Tibial nerve (tissue), 4 donors: ENCODE results near the gene AKAP6. TPM values are rescaled to one million over a fixed set of nuclear protein-coding genes. Genes with fewer than 3 reads are reported as not detected.

Experiments used
- DNase-seq, 2 donors: peaks; one replicate each; pipeline ENCODE4 v3.0.0-alpha.2; 2019; ENCODE audit warnings: low spot score in 2 of 2
- H3K27ac ChIP-seq, 4 donors: fragments of 200-600 bp; sonication (generic) in 3 of 4; one replicate each; pipeline ENCODE4 v1.5.1; 2017 to 2019; ENCODE audit warnings: mild to moderate bottlenecking in 1 of 4
- H3K27me3 ChIP-seq, 2 donors: fragments of 200-600 bp; sonication (generic) in 1 of 2; one replicate each; pipeline versions ENCODE4 v1.5.1 to v1.6.0; 2017 to 2019
- H3K36me3 ChIP-seq, 3 donors: fragments of 200-600 bp; sonication (generic); one replicate each; pipeline ENCODE4 v1.5.1; 2018 to 2019
- H3K4me1 ChIP-seq, 4 donors: fragments of 200-600 bp; sonication (generic) in 3 of 4; one replicate each; pipeline ENCODE4 v1.5.1; 2017 to 2019
- H3K4me3 ChIP-seq, 4 donors: fragments of 200-600 bp; sonication (generic) in 3 of 4; one replicate each; pipeline ENCODE4 v1.5.1; 2017 to 2019; ENCODE audit warnings: mild to moderate bottlenecking in 1 of 4, moderate library complexity in 1 of 4
- H3K9me3 ChIP-seq, 4 donors: fragments of 200-600 bp; sonication (generic) in 3 of 4; one replicate each; pipeline ENCODE4 v1.5.1; 2017 to 2019
- CTCF ChIP-seq, 5 experiments: fragments of 200-600 bp in 3 of 5; fragments of 450-650 bp in 2 of 5; sonication (generic) in 3 of 5; IDR thresholded peaks; one replicate each; pipeline ENCODE4 v1.5.1; 2016 to 2019; ENCODE audit warnings: antibody characterized with exemption in 5 of 5, mild to moderate bottlenecking in 3 of 5, moderate library complexity in 2 of 5
- EP300 ChIP-seq, 2 donors: sonication (generic); formaldehyde crosslinking; IDR thresholded peaks; one replicate each; pipeline ENCODE4 v1.6.1; 2017; ENCODE audit warnings: antibody characterized with exemption in 2 of 2, mild to moderate bottlenecking in 1 of 2
- POLR2A ChIP-seq, 2 donors: fragments of 450-650 bp; IDR thresholded peaks; one replicate each; pipeline ENCODE4 v1.6.1; 2017; ENCODE audit warnings: antibody characterized with exemption in 2 of 2, mild to moderate bottlenecking in 2 of 2, moderate library complexity in 2 of 2
- WGBS, 2 donors: methylation state at CpG; one replicate each; pipeline ENCODE4 v1.1.5; 2018; 5-methylcytosine and 5-hydroxymethylcytosine counted together
- total RNA-seq, 4 donors: library from RNA; depleted of rRNA; stranded (reverse); fragments of >200 nt; gene quantifications; one replicate each; pipeline ENCODE4 v1.1.0, GENCODE V29; 2016

Gene AKAP6
- total RNA-seq, 4 donors from 2014 or later: 2.1 to 10.7 (median 5.2) TPM

GRCh38 chr14:32606301-32606700 lies 277.2 kb downstream of the AKAP6 start:
- Histone ChIP-seq H3K4me3 (no peak overlapping the region), H3K9me3 (no peaks in the 10 kb centered on the region), H3K27ac (no peak overlapping the region), H3K27me3 (no peaks in the 10 kb centered on the region), H3K4me1 (peaks cover 0 to 13% (median 0%) of the 10 kb centered on the region in 4 donors), H3K36me3 (no peaks in the 10 kb centered on the region)
- WGBS, 2 donors: 87 to 94% methylated on average over 2 of the region's 2 CpGs
- no peak for DNase-seq
- no peak for TF ChIP-seq POLR2A (IDR thresholded peaks at IDR 0.05)
- TF ChIP-seq CTCF (IDR thresholded peaks at IDR 0.05): no peak
- no peak for TF ChIP-seq EP300 (IDR thresholded peaks at IDR 0.05)

GRCh38 chr14:32607399-32607798 lies 278.3 kb downstream of the AKAP6 start:
- 72 to 85% methylated on average over 1 of the region's 1 CpG for WGBS, 2 donors
- Histone ChIP-seq H3K9me3 (no peaks in the 10 kb centered on the region), H3K4me1 (peaks cover 0 to 14% (median 3%) of the 10 kb centered on the region in 4 donors), H3K36me3 (no peaks in the 10 kb centered on the region), H3K27ac (no peak overlapping the region), H3K27me3 (no peaks in the 10 kb centered on the region), H3K4me3 (no peak overlapping the region)
- DNase-seq: no peak
- TF ChIP-seq CTCF (IDR thresholded peaks at IDR 0.05): no peak
- TF ChIP-seq EP300 (IDR thresholded peaks at IDR 0.05): no peak
- no peak for TF ChIP-seq POLR2A (IDR thresholded peaks at IDR 0.05)

- WGBS, 2 donors: 59 to 62% methylated on average over 1 of the region's 1 CpG
- Histone ChIP-seq H3K9me3 (no peaks in the 10 kb centered on the region), H3K4me3 (no peak overlapping the region), H3K36me3 (no peaks in the 10 kb centered on the region), H3K4me1 (peaks cover 0 to 14% (median 3%) of the 10 kb centered on the region in 4 donors), H3K27ac (no peak overlapping the region), H3K27me3 (no peaks in the 10 kb centered on the region)
- no peak for TF ChIP-seq CTCF (IDR thresholded peaks at IDR 0.05)
- TF ChIP-seq EP300 (IDR thresholded peaks at IDR 0.05): no peak
- TF ChIP-seq POLR2A (IDR thresholded peaks at IDR 0.05): no peak
- no peak for DNase-seq
Observed at GRCh38 chr14:32608857-32609256, 279.8 kb downstream of the AKAP6 start.

- peaks cover 0 to 17% (median 3%) of the 10 kb centered on the region in 4 donors for H3K4me1 ChIP-seq
- WGBS, 2 donors: 95 to 96% methylated on average over 3 of the region's 3 CpGs
- H3K36me3 ChIP-seq: no peaks in the 10 kb centered on the region
- no peak for TF ChIP-seq CTCF (IDR thresholded peaks at IDR 0.05)
- TF ChIP-seq POLR2A (IDR thresholded peaks at IDR 0.05): no peak
- no peaks in the 10 kb centered on the region for H3K27me3 ChIP-seq
- H3K9me3 ChIP-seq: no peaks in the 10 kb centered on the region
- DNase-seq: no peak
- no peak overlapping the region for H3K27ac ChIP-seq
- H3K4me3 ChIP-seq: no peak overlapping the region
Observed at GRCh38 chr14:32609388-32609787, 280.3 kb downstream of the AKAP6 start.

- no peak for DNase-seq
- no peak overlapping the region for H3K27ac ChIP-seq
- no peaks in the 10 kb centered on the region for H3K36me3 ChIP-seq
- TF ChIP-seq POLR2A (IDR thresholded peaks at IDR 0.05) (no peak), CTCF (IDR thresholded peaks at IDR 0.05) (no peak), EP300 (IDR thresholded peaks at IDR 0.05) (no peak)
- WGBS, 2 donors: 73 to 87% methylated on average over 1 of the region's 1 CpG
- H3K27me3 ChIP-seq: no peaks in the 10 kb centered on the region
- peaks cover 0 to 18% (median 3%) of the 10 kb centered on the region in 4 donors for H3K4me1 ChIP-seq
- no peaks in the 10 kb centered on the region for H3K9me3 ChIP-seq
- H3K4me3 ChIP-seq: no peak overlapping the region
Observed at GRCh38 chr14:32611752-32612151, 282.7 kb downstream of the AKAP6 start.
